K562 (cell line): Measurements from ENCODE around the gene NUDT22. TPM values are rescaled to one million over a fixed set of nuclear protein-coding genes. Genes with fewer than 3 reads are reported as not detected.

Source experiments
- ATAC-seq: fragments of 200-7000 bp; cut with Tn5 transposase; 3 replicates; pipeline ENCODE4 v1.9.1; 2020; ENCODE audit warnings: moderate library complexity
- BruUV-seq: library from RNA; stranded (reverse); fragments of 400-500 nt; replicated peaks from 2 replicates; lab custom pipeline; 2021; lab: Mats Ljungman, UMichigan
- CTCF ChIA-PET: fragments of 300-600 bp; formaldehyde crosslinking; extraction: SDS; loops from one replicate; lab custom pipeline; 2021; ENCODE audit warnings: low intra/inter-chr PET ratio; lab: Yijun Ruan, JAX
- POLR2A ChIA-PET: fragments of 300-600, 350-650 bp; sonication (Branson Sonifier 250); formaldehyde crosslinking; extraction: SDS; loops from one replicate; lab custom pipeline; 2021; ENCODE audit warnings: antibody characterized with exemption, inconsistent platforms; lab: Yijun Ruan, JAX
- DNase-seq, 4 experiments: peaks; one replicate each; pipeline versions ENCODE4 v3.0.0 to v3.0.0-alpha.2; 2011 to 2018; ENCODE audit warnings: low spot score in 3 of 4, mixed read lengths in 3 of 4; ENCODE audit errors: extremely low read depth in 1 of 4
- FAIRE-seq: peaks from 2 replicates; lab custom pipeline; 2011; peaks lifted over from hg19 to GRCh38; lab: Jason Lieb, UNC
- H2AFZ ChIP-seq: 2 replicates; pipeline ENCODE4 v1.6.0; 2011; ENCODE audit warnings: low read depth, low read length, control low read depth, inconsistent platforms
- H3K27ac ChIP-seq: fragments of 200-600 bp; 3 replicates; pipeline ENCODE4 v1.8.0; 2011; ENCODE audit warnings: low read depth, mild to moderate bottlenecking, control low read depth, inconsistent platforms, low read length, moderate library complexity, mixed read lengths; ENCODE audit errors: extremely low read depth
- H3K27me3 ChIP-seq, 2 experiments: fragments of 300-600 bp in 1 of 2; 2 replicates in 1 of 2; 3 replicates in 1 of 2; pipeline versions ENCODE4 v1.6.0 to v1.8.0; 2011; ENCODE audit warnings: inconsistent platforms in 2 of 2, low read length in 2 of 2, mild to moderate bottlenecking in 1 of 2, mixed read lengths in 1 of 2, moderate library complexity in 1 of 2; ENCODE audit not compliant: control insufficient read depth in 2 of 2, insufficient read depth in 2 of 2
- H3K36me3 ChIP-seq: fragments of 300-600 bp; 3 replicates; pipeline ENCODE4 v1.8.0; 2011; ENCODE audit warnings: mild to moderate bottlenecking, low read length, inconsistent platforms; ENCODE audit not compliant: control insufficient read depth, insufficient read depth
- H3K4me1 ChIP-seq, 2 experiments: fragments of 200-600 bp in 1 of 2; replicated peaks in 1 of 2; 2 replicates in 1 of 2; 3 replicates in 1 of 2; pipeline versions ENCODE4 v1.5.1 to v1.8.0; 2011; ENCODE audit warnings: inconsistent platforms in 2 of 2, low read length in 2 of 2, mild to moderate bottlenecking in 1 of 2, mixed read lengths in 1 of 2, moderate library complexity in 1 of 2; ENCODE audit not compliant: control insufficient read depth in 2 of 2, insufficient read depth in 2 of 2
- H3K4me2 ChIP-seq: 2 replicates; pipeline ENCODE4 v1.6.1; 2011; ENCODE audit warnings: low read length, control low read depth, inconsistent platforms, mixed read lengths; ENCODE audit not compliant: insufficient read depth
- H3K4me3 ChIP-seq: fragments of 200-600 bp; sonication (generic), shearing (Covaris generic); 2 replicates; pipeline ENCODE4 v1.5.1; 2016; ENCODE audit warnings: control low read depth, inconsistent platforms
- H3K79me2 ChIP-seq: fragments of 200-600 bp; 3 replicates; pipeline ENCODE4 v1.8.0; 2011; ENCODE audit warnings: low read length, inconsistent platforms; ENCODE audit not compliant: control insufficient read depth, insufficient read depth
- H3K9ac ChIP-seq, 2 experiments: 2 replicates each; pipeline versions ENCODE4 v1.6.0 to v1.6.1; 2011; ENCODE audit warnings: low read depth in 2 of 2, low read length in 2 of 2, control low read depth in 1 of 2, inconsistent platforms in 1 of 2, mild to moderate bottlenecking in 1 of 2, mixed read lengths in 1 of 2; ENCODE audit not compliant: insufficient read depth in 1 of 2
- H3K9me1 ChIP-seq: one replicate; pipeline ENCODE4 v1.6.0; 2011; ENCODE audit warnings: inconsistent platforms, mild to moderate bottlenecking, low read length, moderate library complexity; ENCODE audit not compliant: control insufficient read depth, insufficient read depth
- H3K9me3 ChIP-seq: replicated peaks from 2 replicates; pipeline ENCODE4 v1.5.1; 2011; ENCODE audit warnings: low read depth, low read length, inconsistent platforms; ENCODE audit not compliant: control insufficient read depth, insufficient read depth
- H4K20me1 ChIP-seq: replicated peaks from 2 replicates; pipeline ENCODE4 v1.6.1; 2011; ENCODE audit warnings: low read length, inconsistent platforms, mixed read lengths; ENCODE audit not compliant: control insufficient read depth, insufficient read depth
- CSDE1 ChIP-seq, 2 experiments: fragments of 450-650 bp; IDR thresholded peaks; 2 replicates each; pipeline ENCODE4 v1.6.1; 2016; ENCODE audit warnings: mild to moderate bottlenecking in 1 of 2
- HLTF ChIP-seq: fragments of 450-650 bp; IDR thresholded peaks from 2 replicates; pipeline ENCODE4 v1.6.1; 2016
- HNRNPUL1 ChIP-seq: fragments of 200-400 bp; formaldehyde crosslinking; IDR thresholded peaks from 2 replicates; pipeline ENCODE4 v1.6.1; 2017; ENCODE audit warnings: low read length
- MCM3 ChIP-seq: fragments of 450-650 bp; IDR thresholded peaks from 2 replicates; pipeline ENCODE4 v1.6.1; 2016
- MEIS2 ChIP-seq: fragments of 450-650 bp; IDR thresholded peaks from 2 replicates; pipeline ENCODE4 v1.6.1; 2014; ENCODE audit warnings: mild to moderate bottlenecking; ENCODE audit not compliant: partially characterized antibody
- NCOR1 ChIP-seq: fragments of 450-650 bp; IDR thresholded peaks from 2 replicates; pipeline ENCODE4 v1.6.1; 2016; ENCODE audit warnings: mild to moderate bottlenecking, moderate library complexity
- POLR3G ChIP-seq: IDR thresholded peaks from 2 replicates; pipeline ENCODE4 v1.6.1; 2011; ENCODE audit not compliant: insufficient read length, insufficient replicate concordance; ENCODE audit errors: extremely low read depth
- RAD21 ChIP-seq, 2 experiments: fragments of 250-450 bp in 1 of 2; fragments of 450-650 bp in 1 of 2; sonication (Bioruptor Pico) in 1 of 2; formaldehyde crosslinking in 1 of 2; IDR thresholded peaks in 1 of 2; conservative IDR thresholded peaks in 1 of 2; 2 replicates each; pipeline versions ENCODE4 v1.4.0 to v1.8.0; 2020 to 2022; ENCODE audit warnings: mild to moderate bottlenecking in 2 of 2, moderate library complexity in 1 of 2
- RFX5 ChIP-seq: IDR thresholded peaks from 2 replicates; pipeline ENCODE4 v1.6.1; 2011; ENCODE audit warnings: low read depth, mild to moderate bottlenecking, improper control_type of control experiment, low read length
- TEAD1 ChIP-seq, 2 experiments: fragments of 450-650 bp in 1 of 2; sonication (generic) in 1 of 2; formaldehyde crosslinking; IDR thresholded peaks; 2 replicates each; pipeline versions ENCODE4 v1.4.0 to v1.8.0; 2020 to 2022; ENCODE audit warnings: mild to moderate bottlenecking in 2 of 2, missing genetic modification reagents in 1 of 2
- ZNF146 ChIP-seq: IDR thresholded peaks from one replicate; pipeline ENCODE4 v1.6.1; 2018; ENCODE audit warnings: missing compliant biosample characterization; ENCODE audit not compliant: unreplicated experiment
- ZNF239 ChIP-seq: fragments of 250-450 bp; sonication (Bioruptor Pico); IDR thresholded peaks from 2 replicates; pipeline ENCODE4 v1.4.0; 2020; ENCODE audit warnings: mild to moderate bottlenecking
- ZNF311 ChIP-seq: fragments of 250-450 bp; sonication (Bioruptor Pico); IDR thresholded peaks from 2 replicates; pipeline ENCODE4 v1.4.0; 2020; ENCODE audit warnings: mild to moderate bottlenecking, moderate library complexity
- ZNF354B ChIP-seq: fragments of 250-450 bp; sonication (Bioruptor Pico); IDR thresholded peaks from 2 replicates; pipeline ENCODE4 v1.4.0; 2020
- ZNF77 ChIP-seq: fragments of 250-450 bp; sonication (Bioruptor Pico); IDR thresholded peaks from 2 replicates; pipeline ENCODE4 v1.5.0; 2020
- WGBS: fragments of 100-300 bp; shearing (Covaris generic); methylation state at CpG from one replicate; pipeline ENCODE4 v1.1.6; 2016; ENCODE audit warnings: low coverage, mixed read lengths; ENCODE audit not compliant: insufficient coverage; ENCODE audit errors: missing lambda C conversion rate; 5-methylcytosine and 5-hydroxymethylcytosine counted together
- in situ Hi-C: fragments of 300-500 bp; cut with MboI; formaldehyde crosslinking; loops from 4 replicates; pipeline ENCODE4 v1.15.0; 2018; ENCODE audit warnings: inconsistent platforms, mixed read lengths
- intact Hi-C: fragments of 100-400 bp; cut with micrococcal nuclease; formaldehyde crosslinking; loops from 2 replicates; pipeline ENCODE4 v1.14.2; 2022
- polyA plus RNA-seq, 8 experiments: library from polyadenylated mRNA; depleted of rRNA in 4 of 8; stranded (reverse) in 5 of 8; unstranded in 3 of 8; fragments of >200 nt; fragmentation: Nextera tagmentation in 2 of 8; fragmentation: Illumina TruSeq in 1 of 8; extraction: Ambion mirVana in 2 of 8; extraction: Trizol in 1 of 8; gene quantifications; 2 replicates each; pipeline versions ENCODE4 v1.2.1 to v1.2.3, GENCODE V29; 2011 to 2014; ENCODE audit warnings: inconsistent platforms in 1 of 8, missing spikeins in 1 of 8
- total RNA-seq, 7 experiments: library from RNA; depleted of rRNA in 6 of 7; stranded (reverse); fragments of >200 nt in 6 of 7; fragmentation: Illumina TruSeq in 2 of 7; extraction: Trizol in 2 of 7; gene quantifications; 2 replicates each; pipeline versions ENCODE4 v1.2.1 to v1.2.3, GENCODE V29; 2011 to 2021; ENCODE audit warnings: low replicate concordance in 1 of 7
- TF ChIP-seq, protein P1 (sequence below): fragments of 250-450 bp; sonication (Bioruptor Pico); IDR thresholded peaks from 2 replicates; pipeline ENCODE4 v1.5.0; 2021
- TF ChIP-seq, protein P2 (sequence below), 2 experiments: fragments of 250-450 bp in 1 of 2; fragments of 450-650 bp in 1 of 2; sonication (Bioruptor Pico) in 1 of 2; IDR thresholded peaks; 2 replicates each; pipeline versions ENCODE4 v1.6.1 to v1.8.0; 2016 to 2021; ENCODE audit warnings: mild to moderate bottlenecking in 2 of 2, moderate library complexity in 2 of 2, missing compliant biosample characterization in 1 of 2, missing genetic modification characterization in 1 of 2
- TF ChIP-seq, protein P3 (sequence below): fragments of 450-650 bp; IDR thresholded peaks from 2 replicates; pipeline ENCODE4 v1.6.1; 2017; ENCODE audit warnings: mild to moderate bottlenecking, moderate library complexity

The NUDT22 gene
- total and polyA plus RNA-seq, 9 of the 15 experiments (the other 6 are each of a cell fraction or from before 2014, with no cell fraction given), result 6.3 to 92.6 (median 37.4) TPM

DNA sequence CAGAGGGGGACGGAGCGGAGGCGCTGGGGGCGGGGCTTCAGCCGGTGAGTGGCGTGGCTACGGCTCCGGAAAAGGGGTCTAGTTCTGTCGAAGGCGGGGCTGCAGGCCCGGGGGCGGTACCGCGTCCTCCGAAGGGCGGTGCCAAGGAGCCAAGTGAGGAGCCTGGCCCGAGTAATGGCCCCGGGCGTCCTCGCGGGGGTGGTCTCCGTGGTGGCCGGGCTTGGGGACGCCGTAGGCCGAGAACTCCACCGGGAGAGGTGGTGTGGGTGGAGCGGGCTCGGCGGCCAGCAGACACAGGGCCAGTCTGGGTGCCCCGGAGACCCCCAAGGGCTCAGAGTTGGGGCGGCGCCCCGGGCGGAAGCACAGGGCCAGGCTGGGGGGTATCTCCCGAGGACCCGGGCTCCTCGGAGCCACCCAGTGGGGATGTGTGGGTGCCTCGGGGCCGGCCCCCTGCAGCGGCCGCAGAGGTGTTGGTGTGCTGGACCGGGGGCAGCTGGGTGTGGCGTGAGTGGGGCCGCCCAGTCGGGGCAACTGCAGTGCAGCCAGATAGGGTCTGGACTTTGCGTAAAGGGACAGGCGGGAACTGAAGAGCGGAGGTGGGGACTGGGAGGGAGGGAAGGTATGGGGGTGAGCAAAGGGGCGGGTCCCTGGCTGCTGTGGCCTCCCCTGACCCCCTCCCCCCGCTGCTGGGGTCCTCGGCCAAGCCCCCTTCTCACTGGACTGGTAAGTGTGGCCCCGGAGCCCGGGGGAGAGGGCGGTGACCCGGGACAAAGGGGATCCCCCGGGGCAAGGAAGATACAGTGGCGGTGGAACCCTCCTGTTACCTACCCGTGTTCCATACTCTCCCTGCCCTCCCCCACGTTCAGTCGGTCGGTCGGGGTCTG, 15.7 kb downstream of the NUDT22 start:
- H3K9ac ChIP-seq, result peak overlapping the region; percentile 91 to 97
- FAIRE-seq, result peak; percentile 80
- intact Hi-C loops (loop anchor here (10.0 kb wide), 1 partner anchor 63 kb away; the partner anchor contains the start of genes CATSPERZ and ESRRA), in situ Hi-C loops (no loop called here)
- peaks cover 70% of the 10 kb centered on the region for H3K36me3 ChIP-seq
- DNase-seq, result peak; percentile 61 to 99 (median 70)
- ATAC-seq, result peak; percentile 69
- ChIA-PET POLR2A (interaction anchor here (0.5 to 1.7 kb wide), 18 partner anchors 8 to 701 kb away, joined by 3 to 8 read pairs (median 4); partner anchors contain the start of genes ESRRA and FERMT3), CTCF (no interaction called here)
- peak overlapping the region; percentile 95 for H3K27ac ChIP-seq
- peaks cover 26 to 71% of the 10 kb centered on the region in 2 experiments for H3K4me1 ChIP-seq
- peak overlapping the region; percentile 99 for H3K4me3 ChIP-seq
- no peaks in the 10 kb centered on the region for H3K9me1 ChIP-seq
- H3K79me2 ChIP-seq, result peaks cover 60% of the 10 kb centered on the region
- H3K9me3 ChIP-seq, result no peaks in the 10 kb centered on the region
- peak overlapping the region; percentile 92 for H3K4me2 ChIP-seq
- no peaks in the 10 kb centered on the region for H3K27me3 ChIP-seq
- peak overlapping the region; percentile 33; the same call in 1 of the 2 replicates for H2AFZ ChIP-seq
- under 1% methylated on average over 30 of the region's 63 CpGs for WGBS
- TSS peak; percentile 71 for BruUV-seq
- H4K20me1 ChIP-seq, result 0 out of 2 replicates have a peak, but pooled peaks cover 3% of the 10 kb centered on the region
- TF ChIP-seq, protein P1, sequence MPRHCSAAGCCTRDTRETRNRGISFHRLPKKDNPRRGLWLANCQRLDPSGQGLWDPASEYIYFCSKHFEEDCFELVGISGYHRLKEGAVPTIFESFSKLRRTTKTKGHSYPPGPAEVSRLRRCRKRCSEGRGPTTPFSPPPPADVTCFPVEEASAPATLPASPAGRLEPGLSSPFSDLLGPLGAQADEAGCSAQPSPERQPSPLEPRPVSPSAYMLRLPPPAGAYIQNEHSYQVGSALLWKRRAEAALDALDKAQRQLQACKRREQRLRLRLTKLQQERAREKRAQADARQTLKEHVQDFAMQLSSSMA, result no peak
- TF ChIP-seq ZNF354B (CRISPR knock-in tag) (no peak), MCM3 (no peak), RFX5 (no peak), ZNF77 (CRISPR knock-in tag) (no peak), ZNF239 (no peak), HNRNPUL1 (no peak), POLR3G (no peak), ZNF311 (no peak), NCOR1 (peak; percentile 50), RAD21 (CRISPR knock-in tag; conservative IDR thresholded peaks at IDR 0.05 in 1 of 2, IDR thresholded peaks at IDR 0.05 in 1 of 2) (0 out of 4 replicates have a peak, but pooled peaks of 1 of the 2 experiments have one; percentile 8), MEIS2 (no peak), ZNF146 (CRISPR knock-in tag) (no peak), CSDE1 (IDR thresholded peaks at IDR 0.05) (no peak), HLTF (no peak), TEAD1 (CRISPR knock-in tag; IDR thresholded peaks at IDR 0.05) (peak in 1 of 2 experiments; percentile 48; a peak in 1 of 4 replicates)
- TF ChIP-seq, protein P2, sequence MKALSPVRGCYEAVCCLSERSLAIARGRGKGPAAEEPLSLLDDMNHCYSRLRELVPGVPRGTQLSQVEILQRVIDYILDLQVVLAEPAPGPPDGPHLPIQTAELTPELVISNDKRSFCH (CRISPR knock-in tag; IDR thresholded peaks at IDR 0.05), result no peak
- TF ChIP-seq, protein P2 (tag; IDR thresholded peaks at IDR 0.05), result peak; percentile 34; the same call in 1 of the 2 replicates
- TF ChIP-seq, protein P3, sequence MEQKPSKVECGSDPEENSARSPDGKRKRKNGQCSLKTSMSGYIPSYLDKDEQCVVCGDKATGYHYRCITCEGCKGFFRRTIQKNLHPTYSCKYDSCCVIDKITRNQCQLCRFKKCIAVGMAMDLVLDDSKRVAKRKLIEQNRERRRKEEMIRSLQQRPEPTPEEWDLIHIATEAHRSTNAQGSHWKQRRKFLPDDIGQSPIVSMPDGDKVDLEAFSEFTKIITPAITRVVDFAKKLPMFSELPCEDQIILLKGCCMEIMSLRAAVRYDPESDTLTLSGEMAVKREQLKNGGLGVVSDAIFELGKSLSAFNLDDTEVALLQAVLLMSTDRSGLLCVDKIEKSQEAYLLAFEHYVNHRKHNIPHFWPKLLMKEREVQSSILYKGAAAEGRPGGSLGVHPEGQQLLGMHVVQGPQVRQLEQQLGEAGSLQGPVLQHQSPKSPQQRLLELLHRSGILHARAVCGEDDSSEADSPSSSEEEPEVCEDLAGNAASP, result no peak
